GM18505 (cell line): ENCODE measurements around the gene PCSK5.

Source experiments
- ATAC-seq: cut with Tn5 transposase; IDR thresholded peaks from one replicate; pipeline ENCODE4 v1.9.1; 2021; ENCODE audit not compliant: unreplicated experiment
- POLR2A ChIP-seq: IDR thresholded peaks from 4 replicates; pipeline ENCODE4 v1.6.1; 2011; ENCODE audit warnings: borderline replicate concordance; ENCODE audit not compliant: insufficient read depth, insufficient read length; ENCODE audit errors: extremely low read depth

PCSK5 gene

DNA sequence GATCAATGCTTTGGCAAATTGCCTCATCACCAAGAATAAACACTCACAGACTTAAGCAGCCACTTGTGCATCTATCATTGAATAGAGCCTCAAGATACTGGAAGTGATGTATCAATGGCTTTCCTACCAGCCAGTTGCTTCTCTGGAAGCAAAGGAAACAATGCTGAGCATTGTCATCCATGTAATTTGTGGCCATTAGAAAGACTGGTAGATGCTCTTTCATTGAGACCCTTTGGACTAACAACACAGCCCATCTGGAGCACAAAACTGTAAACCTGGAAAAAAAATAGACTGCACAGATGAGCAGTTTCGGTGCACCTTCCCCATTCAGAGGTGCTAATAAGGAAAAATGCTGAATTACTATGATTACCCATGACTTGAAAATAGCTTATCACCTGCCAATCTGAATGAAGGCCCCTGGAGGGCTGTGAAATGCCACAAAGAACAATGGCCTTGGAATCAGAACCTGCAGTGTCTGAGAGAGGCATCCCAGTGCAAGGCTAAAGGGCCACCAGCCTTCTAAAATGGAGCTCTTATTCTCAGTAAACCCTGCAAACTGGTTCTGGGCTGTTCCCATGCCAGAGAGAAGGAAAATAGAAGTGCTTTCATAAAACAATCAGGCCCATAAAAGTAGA is 376.3 kb downstream of the PCSK5 start:
- TF ChIP-seq POLR2A: no peak
- no peak for ATAC-seq

DNA sequence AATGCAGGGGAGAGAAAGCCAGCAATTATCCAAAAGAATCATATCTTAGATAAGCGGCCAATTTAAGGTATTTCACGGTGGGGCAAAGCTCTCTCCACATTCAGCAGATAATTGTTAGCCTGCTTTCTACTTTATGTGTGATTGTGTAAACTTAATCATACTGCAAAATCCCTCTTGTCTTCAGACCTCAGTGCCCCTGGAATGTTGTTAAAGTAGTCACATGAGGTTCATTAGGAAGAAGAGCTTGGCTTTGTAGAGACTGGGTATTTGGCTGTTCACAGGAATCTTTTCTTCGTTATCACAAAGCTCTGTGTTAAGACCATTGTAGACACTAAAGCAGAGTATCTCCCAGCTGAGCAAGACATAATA is 376.8 kb downstream of the PCSK5 start:
- ATAC-seq: no peak
- TF ChIP-seq POLR2A: no peak

DNA sequence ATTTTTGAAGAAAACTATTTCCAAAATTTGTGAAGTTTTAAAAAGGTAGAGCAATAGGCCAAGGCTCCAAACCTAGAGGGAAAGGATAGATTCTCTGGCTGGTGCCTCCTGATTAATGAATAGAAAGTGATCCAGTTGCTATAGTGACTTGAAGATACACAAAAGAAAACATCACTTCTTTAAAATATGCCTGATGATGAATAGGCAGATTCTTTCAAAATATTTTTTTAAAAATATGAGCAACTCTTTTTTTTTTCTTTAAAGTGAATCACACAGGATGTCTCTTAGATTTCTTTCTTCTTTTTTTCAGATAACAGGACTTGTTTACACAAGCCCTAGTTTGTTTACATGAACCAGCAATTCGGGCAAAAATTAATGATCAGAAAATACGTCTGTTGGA is 379.3 kb downstream of the PCSK5 start:
- ATAC-seq: no peak
- no peak for TF ChIP-seq POLR2A

- TF ChIP-seq POLR2A: no peak
- no peak for ATAC-seq
These were observed 381.3 kb downstream of the PCSK5 start for GRCh38 chr9:76271755-76272154.

- TF ChIP-seq POLR2A: no peak
- ATAC-seq: no peak
These were observed 398.6 kb downstream of the PCSK5 start for GRCh38 chr9:76289042-76289441.

DNA sequence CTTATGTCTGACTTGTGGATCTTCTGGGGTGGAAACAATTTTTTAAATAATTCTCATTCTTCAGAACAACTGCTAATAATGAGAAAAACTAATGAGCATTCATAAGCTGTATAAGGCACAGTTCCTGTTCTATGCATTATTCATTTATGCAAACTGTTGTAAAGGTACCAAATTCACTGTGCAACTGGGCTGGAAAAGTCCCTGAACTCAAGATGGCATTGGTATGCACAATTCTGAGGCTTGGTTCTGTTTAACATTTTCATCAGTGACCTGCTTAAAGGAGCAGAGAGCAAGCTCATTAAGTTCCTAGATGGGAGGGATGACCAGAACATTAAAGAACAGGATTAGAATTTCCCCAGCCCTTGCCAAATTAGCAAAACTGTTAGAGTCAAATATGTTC is 399.2 kb downstream of the PCSK5 start:
- TF ChIP-seq POLR2A: no peak
- ATAC-seq: no peak

DNA sequence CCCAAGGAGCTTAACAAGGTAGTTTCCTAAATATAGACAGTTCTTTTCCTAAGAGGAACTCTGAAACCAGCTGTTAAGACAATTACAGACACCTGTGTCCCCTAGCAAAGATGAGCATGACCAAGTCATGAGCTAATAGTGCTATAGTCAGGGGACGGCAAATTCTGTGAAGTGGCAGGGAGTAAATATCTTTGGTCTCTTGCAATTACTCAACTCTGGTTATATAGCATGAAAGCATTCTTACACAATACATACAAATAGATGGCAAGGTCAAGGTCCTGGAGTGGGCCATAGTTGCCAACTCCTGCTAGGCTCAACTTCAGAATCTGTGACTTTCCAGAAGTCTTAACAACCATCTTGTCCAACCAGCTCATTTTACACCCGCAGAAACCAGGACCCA is 400.1 kb downstream of the PCSK5 start:
- no peak for TF ChIP-seq POLR2A
- no peak for ATAC-seq

GRCh38 chr9:76292246-76292645 is 401.8 kb downstream of the PCSK5 start:
- ATAC-seq: no peak
- no peak for TF ChIP-seq POLR2A

DNA sequence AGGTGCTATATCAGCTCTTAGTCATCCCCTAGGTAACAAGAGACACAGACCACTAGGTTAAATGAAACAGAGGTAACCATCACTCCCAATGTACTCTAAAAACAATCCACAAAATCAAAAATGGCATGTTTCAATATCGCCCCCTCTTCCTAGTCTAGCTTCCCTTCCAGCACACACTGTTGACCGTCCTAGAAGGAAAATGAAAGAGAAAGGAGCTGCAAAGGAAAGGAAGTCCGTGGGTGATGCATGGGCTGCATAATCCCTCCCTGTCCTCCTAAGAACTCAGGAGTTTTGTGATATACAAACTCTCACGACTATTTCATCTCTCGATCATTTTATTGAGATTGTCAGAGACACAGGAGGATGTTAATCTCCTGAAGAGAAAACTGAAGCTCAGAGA is 402.2 kb downstream of the PCSK5 start:
- TF ChIP-seq POLR2A: no peak
- no peak for ATAC-seq

GRCh38 chr9:76294301-76294700 is 403.8 kb downstream of the PCSK5 start:
- no peak for ATAC-seq
- TF ChIP-seq POLR2A: no peak

- TF ChIP-seq POLR2A: no peak
- no peak for ATAC-seq
These were observed 406.3 kb downstream of the PCSK5 start for GRCh38 chr9:76296561-76297310.

DNA sequence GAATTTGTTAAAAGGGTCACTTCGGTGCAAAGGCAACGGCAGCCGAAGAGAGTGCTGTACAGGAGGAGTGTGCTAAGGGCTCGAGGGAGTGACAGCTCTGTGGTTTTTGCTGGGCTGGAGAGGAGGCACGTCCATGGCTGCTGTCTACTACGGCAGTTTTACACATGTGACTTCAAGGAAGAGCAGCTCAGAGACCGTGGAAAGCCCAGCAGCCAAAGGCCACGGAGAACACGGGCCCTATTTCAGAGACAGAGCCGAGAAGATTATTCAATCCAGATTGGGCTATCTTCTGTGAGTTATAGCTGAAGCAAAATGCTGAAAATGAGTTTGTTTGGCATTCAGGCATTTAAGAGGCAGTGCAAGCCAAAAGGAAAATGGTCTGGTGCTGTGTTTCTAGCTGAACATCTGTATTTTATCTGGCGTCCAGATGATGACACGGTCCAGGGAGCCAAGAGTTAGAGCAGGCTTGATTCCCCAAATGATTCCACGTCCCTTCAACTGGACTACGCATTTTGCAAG is 407.3 kb downstream of the PCSK5 start:
- no peak for ATAC-seq
- no peak for TF ChIP-seq POLR2A

DNA sequence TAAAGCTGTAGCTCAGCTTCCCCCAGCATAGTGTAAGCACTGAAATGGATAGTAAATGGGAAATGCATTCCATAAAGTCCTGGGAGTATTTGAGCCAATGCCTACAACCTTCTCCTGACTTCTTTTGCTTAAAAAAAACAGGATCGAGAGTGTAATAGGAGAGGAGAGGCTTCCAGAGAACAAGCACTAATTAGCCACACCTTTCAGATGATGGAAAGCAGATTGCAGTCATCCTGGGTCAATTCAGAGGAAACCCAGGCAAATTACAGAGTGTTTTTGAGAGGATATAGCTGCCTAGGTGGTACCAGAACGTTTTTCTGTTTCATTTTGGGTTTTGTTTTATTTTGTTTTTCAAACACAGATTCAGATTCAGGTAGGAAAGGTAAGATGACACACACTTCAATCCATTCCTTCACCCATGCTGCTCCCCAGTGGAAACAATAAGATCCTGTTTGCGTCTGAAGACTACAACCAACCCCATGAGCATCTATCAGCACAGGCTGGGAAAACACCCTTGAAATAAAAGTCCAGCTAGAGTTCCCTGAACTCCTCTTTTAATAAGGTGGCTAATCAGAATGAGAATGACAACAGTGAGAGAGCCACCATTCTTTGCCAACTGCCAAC is 408.2 kb downstream of the PCSK5 start:
- TF ChIP-seq POLR2A: no peak

GRCh38 chr9:76302543-76302942 is 412.1 kb downstream of the PCSK5 start:
- no peak for ATAC-seq
- TF ChIP-seq POLR2A: no peak

More for the DNA sequence above, 408.2 kb downstream of the PCSK5 start:
- ATAC-seq: no peak
